ENCODE measurements around the gene MASP1. TPM values are rescaled to one million over a fixed set of nuclear protein-coding genes. Genes with fewer than 3 reads are reported as not detected.

MASP1 gene
- total and polyA plus RNA-seq, 2 of the 4 experiments (the other 2 are of a cell fraction) = 13.1 to 16.2 TPM

DNA sequence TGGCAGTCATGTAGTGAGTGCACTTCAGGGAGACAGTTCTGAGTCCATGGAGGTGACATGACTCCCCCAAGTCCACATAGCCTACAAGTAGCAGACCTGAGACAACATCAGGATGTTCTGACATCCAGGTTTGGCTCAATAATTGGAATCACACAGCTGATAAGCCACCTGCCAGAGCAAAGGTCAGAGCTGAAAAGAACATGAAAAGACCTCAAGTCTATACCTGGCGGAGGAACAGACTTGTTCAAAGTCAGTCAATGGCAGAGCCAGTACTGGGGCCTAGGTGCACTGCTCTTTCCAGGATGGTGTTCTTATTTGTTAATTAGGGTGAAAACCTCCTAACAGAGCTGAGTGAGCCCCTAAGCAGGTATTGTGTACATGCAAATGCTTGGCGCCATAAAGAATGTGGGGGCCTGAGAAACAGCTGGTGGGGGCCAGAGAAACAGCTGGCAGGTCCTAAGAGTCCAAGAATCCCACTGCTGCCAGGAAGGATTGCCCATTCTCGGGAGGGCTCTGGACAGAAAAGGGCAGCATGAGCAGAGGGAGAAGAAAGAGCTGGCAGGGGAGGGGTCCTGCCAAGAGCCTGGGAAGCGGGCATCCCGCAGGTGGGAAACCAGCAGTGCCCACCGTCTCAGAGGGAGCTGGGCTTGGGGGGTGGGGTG, 17.1 kb downstream of the MASP1 start:
- ChIA-PET CTCF (no interaction called here), POLR2A (ENCODE audit: unreplicated experiment) (interaction anchor here (0.5 to 0.6 kb wide), 2 partner anchors 19 to 51 kb away, joined by 3 read pairs; no protein-coding TSS in a partner anchor)
- Histone ChIP-seq H3K27ac (ENCODE audit: insufficient read depth, low read length) (no peak overlapping the region), H3K56ac (ENCODE audit: extremely low read depth, insufficient read depth, low read length) (no peak overlapping the region), H3K9ac (ENCODE audit: low read depth, low read length) (no peak overlapping the region), H4K91ac (ENCODE audit: insufficient read depth, low read depth, low read length) (0 out of 2 replicates have a peak overlapping the region, but pooled peaks have one; percentile 0), H3K27me3 (ENCODE audit: control insufficient read depth, insufficient read depth, low read length) (no peaks in the 10 kb centered on the region), H2AK5ac (ENCODE audit: low read depth, low read length) (peak overlapping the region; percentile 20; the same call in 1 of the 2 replicates), H2BK5ac (ENCODE audit: low read depth, low read length, poor library complexity, severe bottlenecking) (no peak overlapping the region), H3K36me3 (ENCODE audit: control insufficient read depth, insufficient read depth, low read length) (peaks cover 3% of the 10 kb centered on the region; the same call in 1 of the 2 replicates), H2AK9ac (replicated peaks; ENCODE audit: low read depth, low read length, poor library complexity) (no peak overlapping the region), H3K4me1 (ENCODE audit: control insufficient read depth, insufficient read depth, low read length) (peaks cover 2% of the 10 kb centered on the region; the same call in 1 of the 2 replicates), H3K4me3 (ENCODE audit: insufficient read depth, low read depth, low read length) (no peak overlapping the region), H2BK20ac (ENCODE audit: low read depth, low read length) (no peak overlapping the region), H2BK15ac (ENCODE audit: low read depth, low read length) (no peak overlapping the region), H3K4ac (ENCODE audit: low read depth, low read length) (no peak overlapping the region; the same call in 1 of the 2 replicates), H4K5ac (ENCODE audit: low read depth, low read length) (no peak overlapping the region), H3K14ac (replicated peaks; ENCODE audit: low read depth, low read length) (no peak overlapping the region), H3K9me1 (ENCODE audit: insufficient read depth, low read length) (no peaks in the 10 kb centered on the region; the same call in 1 of the 2 replicates), H3K4me2 (ENCODE audit: low read depth, low read length) (no peak overlapping the region), H3K23ac (ENCODE audit: low read depth, low read length) (no peak overlapping the region), H4K8ac (ENCODE audit: low read depth in 2 of 2, low read length in 2 of 2) (no peak overlapping the region), H2BK120ac (ENCODE audit: low read depth, low read length) (no peak overlapping the region; the same call in 1 of the 2 replicates), H3K9me3 (ENCODE audit: control insufficient read depth, insufficient read depth, low read length) (peaks cover 5% of the 10 kb centered on the region), H2AFZ (replicated peaks; ENCODE audit: low read length, poor library complexity) (no peak overlapping the region), H3K79me1 (ENCODE audit: low read depth in 1 of 2, low read length in 2 of 2) (no peaks in the 10 kb centered on the region), H3K18ac (ENCODE audit: low read depth, low read length) (no peak overlapping the region), H4K20me1 (ENCODE audit: insufficient read depth, low read length) (no peaks in the 10 kb centered on the region)
- ATAC-seq (ENCODE audit: low read depth) (no peak), DNase-seq (no peak)
- no TSS peak for BruUV-seq (replicated peaks)
- dilution Hi-C loops (cut with HindIII; ENCODE audit: low sequenced_read_pairs, unreplicated experiment) = no loop called here
- in situ Hi-C loops (cut with MboI; ENCODE audit: low sequenced_read_pairs) = no loop called here
- WGBS, 2 experiments (ENCODE audit: extremely low coverage in 2 of 2, insufficient read length in 1 of 2) = 71% methylated on average over 3 of the region's 6 CpGs; no CpG with 5 or more reads in 1 of the 2 experiments
- intact Hi-C loops (cut with micrococcal nuclease) = no loop called here
- no peak for TF ChIP-seq MXI1 (IDR thresholded peaks at IDR 0.05; ENCODE audit: borderline replicate concordance, low read depth, low read length)
- TF ChIP-seq MAFK (IDR thresholded peaks at IDR 0.05; ENCODE audit: low read depth, low read length) = no peak
- no peak for TF ChIP-seq MAZ (IDR thresholded peaks at IDR 0.05; ENCODE audit: borderline replicate concordance, low read depth, low read length)
- no peak for TF ChIP-seq RCOR1 (IDR thresholded peaks at IDR 0.05; ENCODE audit: insufficient replicate concordance, low read length)
- no peak for TF ChIP-seq CHD1 (IDR thresholded peaks at IDR 0.05; ENCODE audit: low read depth, low read length)
- no peak for TF ChIP-seq ELK1 (IDR thresholded peaks at IDR 0.05; ENCODE audit: borderline replicate concordance, low read depth, low read length)
- no peak for TF ChIP-seq CEBPB (IDR thresholded peaks at IDR 0.05; ENCODE audit: low read depth, low read length)
- TF ChIP-seq RAD21 (IDR thresholded peaks at IDR 0.05; ENCODE audit: low read length) = no peak
- no peak for TF ChIP-seq NFE2L2 (IDR thresholded peaks at IDR 0.05; ENCODE audit: low read depth, low read length)
- TF ChIP-seq, protein P1, sequence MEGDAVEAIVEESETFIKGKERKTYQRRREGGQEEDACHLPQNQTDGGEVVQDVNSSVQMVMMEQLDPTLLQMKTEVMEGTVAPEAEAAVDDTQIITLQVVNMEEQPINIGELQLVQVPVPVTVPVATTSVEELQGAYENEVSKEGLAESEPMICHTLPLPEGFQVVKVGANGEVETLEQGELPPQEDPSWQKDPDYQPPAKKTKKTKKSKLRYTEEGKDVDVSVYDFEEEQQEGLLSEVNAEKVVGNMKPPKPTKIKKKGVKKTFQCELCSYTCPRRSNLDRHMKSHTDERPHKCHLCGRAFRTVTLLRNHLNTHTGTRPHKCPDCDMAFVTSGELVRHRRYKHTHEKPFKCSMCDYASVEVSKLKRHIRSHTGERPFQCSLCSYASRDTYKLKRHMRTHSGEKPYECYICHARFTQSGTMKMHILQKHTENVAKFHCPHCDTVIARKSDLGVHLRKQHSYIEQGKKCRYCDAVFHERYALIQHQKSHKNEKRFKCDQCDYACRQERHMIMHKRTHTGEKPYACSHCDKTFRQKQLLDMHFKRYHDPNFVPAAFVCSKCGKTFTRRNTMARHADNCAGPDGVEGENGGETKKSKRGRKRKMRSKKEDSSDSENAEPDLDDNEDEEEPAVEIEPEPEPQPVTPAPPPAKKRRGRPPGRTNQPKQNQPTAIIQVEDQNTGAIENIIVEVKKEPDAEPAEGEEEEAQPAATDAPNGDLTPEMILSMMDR (conservative IDR thresholded peaks at IDR 0.05; ENCODE audit: low read depth, low read length) = no peak
- no peak for TF ChIP-seq BHLHE40 (IDR thresholded peaks at IDR 0.05; ENCODE audit: low read depth, low read length)
- no peak for TF ChIP-seq FOS (IDR thresholded peaks at IDR 0.05; ENCODE audit: low read depth, low read length)
- no peak for TF ChIP-seq SMC3 (IDR thresholded peaks at IDR 0.05; ENCODE audit: low read depth, low read length)
- TF ChIP-seq POLR2A (IDR thresholded peaks at IDR 0.05; ENCODE audit: low read depth, low read length) = no peak
- TF ChIP-seq, protein P2, sequence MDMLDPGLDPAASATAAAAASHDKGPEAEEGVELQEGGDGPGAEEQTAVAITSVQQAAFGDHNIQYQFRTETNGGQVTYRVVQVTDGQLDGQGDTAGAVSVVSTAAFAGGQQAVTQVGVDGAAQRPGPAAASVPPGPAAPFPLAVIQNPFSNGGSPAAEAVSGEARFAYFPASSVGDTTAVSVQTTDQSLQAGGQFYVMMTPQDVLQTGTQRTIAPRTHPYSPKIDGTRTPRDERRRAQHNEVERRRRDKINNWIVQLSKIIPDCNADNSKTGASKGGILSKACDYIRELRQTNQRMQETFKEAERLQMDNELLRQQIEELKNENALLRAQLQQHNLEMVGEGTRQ (IDR thresholded peaks at IDR 0.05; ENCODE audit: low read depth, low read length) = no peak

All from IMR-90 (cell line).